SHP77 treated with DMSO at 0.1 percent for 48 hours (cell line): Measurements from ENCODE around the gene GCGR.
"Not testable (repeated sequence)": the region's sequence is repeated elsewhere in the genome, so short reads cannot be mapped to it uniquely, and the experiment has no call there.

Experiments used
- DNase-seq: peaks from one replicate; lab custom pipeline; 2025; lab: John Stamatoyannopoulos, UW

The GCGR gene

GRCh38 chr17:81832608-81833159 lies 28.7 kb downstream of the GCGR start:
- peak; percentile 81 for DNase-seq

- DNase-seq, result peak; percentile 82
Observed at GRCh38 chr17:81833160-81833920, 29.4 kb downstream of the GCGR start, which contains the start of gene MCRIP1. Gene MCRIP1, minus strand, starts transcription at chr17:81833291. Its CDS starts 8,785 bp downstream, at chr17:81824506.

GRCh38 chr17:81833921-81834830 lies 30.2 kb downstream of the GCGR start:
- no peak for DNase-seq

- no peak for DNase-seq
Observed at GRCh38 chr17:81834831-81835267, 30.9 kb downstream of the GCGR start, which contains the start of gene PPP1R27. Gene PPP1R27, minus strand, starts transcription at chr17:81835050. Its CDS starts 97 bp downstream, at chr17:81834953.

GRCh38 chr17:81837641-81838040 lies 33.7 kb downstream of the GCGR start:
- DNase-seq, result no peak

GRCh38 chr17:81838753-81839255 lies 34.9 kb downstream of the GCGR start:
- DNase-seq, result no peak

GRCh38 chr17:81839301-81839700 lies 35.4 kb downstream of the GCGR start:
- DNase-seq, result no peak

- not testable (repeated sequence) for DNase-seq
Observed at GRCh38 chr17:81840059-81840458, 36.1 kb downstream of the GCGR start.

GRCh38 chr17:81840826-81841778 lies 37.2 kb downstream of the GCGR start:
- DNase-seq, result no peak

GRCh38 chr17:81841866-81842265 lies 37.9 kb downstream of the GCGR start:
- no peak for DNase-seq

GRCh38 chr17:81842378-81842724 lies 38.4 kb downstream of the GCGR start:
- no peak for DNase-seq

GRCh38 chr17:81842725-81843504 lies 39.0 kb downstream of the GCGR start:
- DNase-seq, result no peak

- DNase-seq, result no peak
Observed at GRCh38 chr17:81843713-81844326, 39.9 kb downstream of the GCGR start.

GRCh38 chr17:81844327-81844851 lies 40.4 kb downstream of the GCGR start:
- DNase-seq, result no peak

GRCh38 chr17:81844887-81845286 lies 40.9 kb downstream of the GCGR start:
- no peak for DNase-seq

- DNase-seq, result no peak
Observed at GRCh38 chr17:81845361-81845760, 41.4 kb downstream of the GCGR start.

- DNase-seq, result no peak
Observed at GRCh38 chr17:81845881-81846742, 42.2 kb downstream of the GCGR start.
